GM20000 (cell line): Measurements from ENCODE around the gene LEPROT.

ENCODE experiments used
- DNase-seq: peaks from one replicate; pipeline ENCODE4 v3.0.0; 2012; ENCODE audit warnings: low spot score
- CTCF ChIP-seq: IDR thresholded peaks from 2 replicates; pipeline ENCODE4 v1.5.1; 2012; ENCODE audit warnings: mild to moderate bottlenecking, control low read depth; ENCODE audit errors: extremely low read depth, missing control alignments

LEPROT gene

DNA sequence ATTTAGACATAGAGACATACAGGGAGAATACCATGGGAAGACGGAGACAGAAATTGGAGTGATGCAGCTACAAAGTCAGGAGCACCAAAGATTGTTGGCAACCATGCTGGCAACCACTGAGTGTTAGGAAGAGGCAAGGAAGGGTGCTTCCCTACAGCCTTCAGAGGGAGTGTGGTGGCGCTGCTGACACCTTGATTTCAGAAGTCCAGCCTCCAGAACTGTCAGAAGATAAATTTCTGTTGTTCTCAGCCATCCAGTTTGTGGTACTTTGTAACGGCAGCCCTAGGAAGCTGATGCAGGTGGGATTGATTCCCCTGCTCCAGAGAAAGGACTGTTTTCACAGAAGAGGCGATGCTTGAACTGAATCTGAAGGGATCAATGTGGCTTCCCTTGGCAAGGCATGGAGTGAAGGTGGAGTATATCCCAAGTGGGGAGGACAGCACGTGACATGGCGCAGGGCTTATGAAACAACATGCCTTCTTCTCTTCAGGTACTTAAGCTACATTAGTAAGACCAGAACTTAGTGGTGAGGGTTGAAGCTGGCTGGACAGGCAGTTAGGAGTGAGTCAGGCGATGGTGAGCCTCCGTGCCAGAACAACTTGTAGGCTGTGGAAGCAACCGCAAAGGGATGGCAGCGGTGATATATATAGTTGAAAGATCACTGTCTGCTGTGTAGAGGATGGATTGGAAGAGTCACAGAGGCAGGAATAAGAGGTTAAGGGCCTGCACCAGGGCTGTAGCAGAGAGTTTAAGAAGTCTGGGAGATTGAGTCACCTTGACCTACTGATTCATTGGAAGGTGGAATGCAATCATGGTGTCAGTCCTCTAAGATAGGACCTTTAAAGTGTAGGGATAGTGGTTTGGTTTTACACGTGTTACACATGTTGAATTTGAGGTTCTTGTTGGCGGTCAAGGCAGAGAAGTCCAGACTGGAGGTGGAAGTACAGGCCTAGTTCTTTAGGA is 2.1 kb downstream of the LEPROT start:
- DNase-seq = no peak

GRCh38 chr1:65423884-65424572 is 3.6 kb downstream of the LEPROT start:
- TF ChIP-seq CTCF = no peak
- DNase-seq = no peak

More for the DNA sequence above, 2.1 kb downstream of the LEPROT start:
- TF ChIP-seq CTCF = no peak

GRCh38 chr1:65424573-65424889 is 4.1 kb downstream of the LEPROT start:
- DNase-seq = no peak
- TF ChIP-seq CTCF = no peak

DNA sequence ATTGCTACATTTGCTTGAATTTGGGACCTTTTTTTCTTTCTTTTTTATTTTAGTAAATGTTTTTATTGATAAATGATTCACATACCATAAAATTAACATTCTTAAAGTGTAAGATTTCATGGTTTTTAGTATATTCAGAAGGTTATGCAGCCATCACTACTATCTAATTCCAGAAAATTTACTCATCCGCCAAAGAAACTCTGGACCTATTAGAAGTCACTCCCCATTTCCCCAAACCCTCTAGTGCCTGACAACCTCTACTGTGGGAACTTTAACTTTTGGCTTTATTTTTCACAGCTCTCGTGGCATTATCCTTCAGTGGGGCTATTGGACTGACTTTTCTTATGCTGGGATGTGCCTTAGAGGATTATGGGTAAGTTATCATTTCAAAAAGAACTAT is 4.5 kb downstream of the LEPROT start:
- no peak for DNase-seq
- no peak for TF ChIP-seq CTCF

- TF ChIP-seq CTCF = no peak
- DNase-seq = no peak
Observed at GRCh38 chr1:65425697-65426096, 5.2 kb downstream of the LEPROT start.

DNA sequence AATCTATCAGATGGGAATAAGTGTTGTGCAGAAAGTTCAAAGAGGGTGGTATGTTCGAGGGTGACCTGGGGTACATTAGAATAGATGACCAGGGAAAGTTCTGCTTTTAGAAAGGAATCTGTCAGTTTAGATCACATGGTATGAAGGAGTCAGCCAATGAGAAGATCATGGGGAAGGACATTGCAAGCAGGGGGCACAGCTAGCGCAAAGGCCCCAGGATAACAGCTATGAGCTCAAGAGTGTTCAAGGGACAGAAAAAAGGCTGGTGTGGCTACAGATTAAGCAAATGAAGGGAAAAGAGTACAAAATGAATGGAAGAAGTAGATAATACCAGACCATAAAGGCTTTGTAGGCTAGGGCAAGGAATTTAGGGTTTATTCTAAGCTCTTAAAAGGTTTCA is 8.6 kb downstream of the LEPROT start:
- TF ChIP-seq CTCF = no peak
- DNase-seq = no peak

- no peak for TF ChIP-seq CTCF
- DNase-seq = no peak
Observed at GRCh38 chr1:65429806-65430205, 9.3 kb downstream of the LEPROT start.
